HAP-1 (cell line): ENCODE results near the gene EXTL2.
"Not testable (repeated sequence)": the region's sequence is repeated elsewhere in the genome, so short reads cannot be mapped to it uniquely, and the experiment has no call there.

Experiments
- DNase-seq, 2 experiments: peaks; one replicate each; pipeline ENCODE4 v3.0.0-alpha.2; 2016 to 2020; ENCODE audit warnings: low spot score in 2 of 2
- H3K27me3 ChIP-seq: fragments of 250-450 bp; sonication (Bioruptor Pico); 2 replicates; pipeline ENCODE4 v1.5.1; 2020; ENCODE audit warnings: low read depth, mild to moderate bottlenecking, moderate library complexity
- H3K36me3 ChIP-seq: fragments of 250-450 bp; sonication (Bioruptor Pico); replicated peaks from 2 replicates; pipeline ENCODE4 v1.5.1; 2020; ENCODE audit warnings: mild to moderate bottlenecking
- H3K4me1 ChIP-seq: fragments of 250-450 bp; sonication (Bioruptor Pico); 2 replicates; pipeline ENCODE4 v1.5.1; 2020; ENCODE audit warnings: mild to moderate bottlenecking
- H3K4me3 ChIP-seq: fragments of 250-450 bp; sonication (Bioruptor Pico); 2 replicates; pipeline ENCODE4 v1.5.1; 2020; ENCODE audit warnings: mild to moderate bottlenecking, moderate library complexity
- H3K9me3 ChIP-seq: fragments of 250-450 bp; sonication (Bioruptor Pico); 2 replicates; pipeline ENCODE4 v1.5.1; 2020; ENCODE audit warnings: mild to moderate bottlenecking, moderate library complexity
- in situ Hi-C: fragments of 300-500 bp; cut with MboI; formaldehyde crosslinking; loops from 3 replicates; pipeline ENCODE4 v1.14.3; 2020; ENCODE audit warnings: low sequenced_read_pairs, inconsistent platforms, mixed read lengths

Gene EXTL2

GRCh38 chr1:100862591-100862990 lies 32.1 kb downstream of the EXTL2 start:
- Histone ChIP-seq H3K4me1 (peaks cover 13% of the 10 kb centered on the region), H3K36me3 (no peaks in the 10 kb centered on the region), H3K27me3 (no peaks in the 10 kb centered on the region), H3K4me3 (no peak overlapping the region), H3K9me3 (no peaks in the 10 kb centered on the region)
- in situ Hi-C loops = loop anchor here (10.0 kb wide), 2 partner anchors 248 to 398 kb away; no protein-coding TSS in a partner anchor
- DNase-seq = no peak

- H3K9me3 ChIP-seq = no peaks in the 10 kb centered on the region
- in situ Hi-C loops = loop anchor here (10.0 kb wide), 2 partner anchors 247 to 397 kb away; no protein-coding TSS in a partner anchor
- no peaks in the 10 kb centered on the region for H3K27me3 ChIP-seq
- H3K36me3 ChIP-seq = no peaks in the 10 kb centered on the region
- peaks cover 13% of the 10 kb centered on the region for H3K4me1 ChIP-seq
- H3K4me3 ChIP-seq = no peak overlapping the region
- DNase-seq = no peak
These were observed 33.3 kb downstream of the EXTL2 start for GRCh38 chr1:100861379-100861778.

- peak in 1 of 2 experiments; percentile 73 for DNase-seq
- no peaks in the 10 kb centered on the region for H3K36me3 ChIP-seq
- in situ Hi-C loops = loop anchor here (10.0 kb wide), 2 partner anchors 246 to 396 kb away; no protein-coding TSS in a partner anchor
- H3K4me1 ChIP-seq = peaks cover 10% of the 10 kb centered on the region
- H3K4me3 ChIP-seq = no peak overlapping the region
- no peaks in the 10 kb centered on the region for H3K27me3 ChIP-seq
- no peaks in the 10 kb centered on the region; the same call in 1 of the 2 replicates for H3K9me3 ChIP-seq
These were observed 34.1 kb downstream of the EXTL2 start for GRCh38 chr1:100860397-100860991.

DNA sequence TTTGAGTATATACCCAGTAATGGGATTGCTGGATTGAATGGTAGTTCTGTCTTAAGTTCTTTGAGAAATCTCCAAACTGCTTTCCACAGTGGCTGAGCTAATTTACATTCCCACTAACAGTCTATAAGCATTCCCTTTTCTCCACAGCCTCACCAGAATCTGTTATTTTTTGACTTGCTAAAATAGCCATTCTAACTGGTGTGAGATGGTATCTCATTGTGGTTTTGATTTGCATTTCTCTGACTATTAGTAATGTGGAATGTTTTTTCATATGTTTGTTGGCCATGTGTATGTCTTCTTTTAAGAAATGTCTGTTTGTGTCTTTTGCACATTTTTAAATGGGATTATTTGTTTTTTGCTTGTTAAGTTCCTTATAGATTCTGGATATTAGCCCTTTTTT lies 39.5 kb downstream of the EXTL2 start:
- H3K27me3 ChIP-seq, in situ Hi-C loops, DNase-seq, H3K36me3 ChIP-seq, H3K9me3 ChIP-seq, H3K4me3 ChIP-seq, H3K4me1 ChIP-seq: not testable (repeated sequence)

DNA sequence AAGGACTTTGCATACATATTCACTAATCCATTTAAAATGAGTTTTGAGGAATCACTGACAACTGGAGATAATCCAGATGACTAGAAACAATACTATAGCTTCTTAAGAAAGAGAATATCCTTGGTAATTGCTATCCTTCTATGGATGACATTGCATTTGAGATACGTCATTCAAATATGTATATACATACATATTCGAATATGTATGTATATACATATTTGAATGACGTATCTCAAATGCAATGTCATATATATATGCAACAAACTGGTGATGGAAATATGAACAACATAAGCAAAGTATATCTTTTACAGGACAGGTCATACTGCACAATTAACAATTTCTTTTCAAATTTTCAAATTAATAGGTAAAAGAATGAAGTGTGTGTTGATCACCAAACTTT lies 41.7 kb downstream of the EXTL2 start:
- Histone ChIP-seq H3K36me3 (no peaks in the 10 kb centered on the region), H3K4me3 (no peak overlapping the region), H3K27me3 (no peaks in the 10 kb centered on the region), H3K4me1 (peaks cover under 1% of the 10 kb centered on the region; the same call in 1 of the 2 replicates), H3K9me3 (no peaks in the 10 kb centered on the region; the same call in 1 of the 2 replicates)
- no peak for DNase-seq
- in situ Hi-C loops = no loop called here

GRCh38 chr1:100851726-100852125 lies 42.9 kb downstream of the EXTL2 start:
- in situ Hi-C loops = no loop called here
- Histone ChIP-seq H3K4me3 (no peak overlapping the region), H3K27me3 (no peaks in the 10 kb centered on the region), H3K9me3 (no peaks in the 10 kb centered on the region; the same call in 1 of the 2 replicates), H3K4me1 (peaks cover 2% of the 10 kb centered on the region; the same call in 1 of the 2 replicates), H3K36me3 (no peaks in the 10 kb centered on the region)
- DNase-seq = no peak

- in situ Hi-C loops = no loop called here
- no peak overlapping the region for H3K4me3 ChIP-seq
- no peaks in the 10 kb centered on the region for H3K36me3 ChIP-seq
- peak in 1 of 2 experiments; percentile 63 for DNase-seq
- no peaks in the 10 kb centered on the region for H3K27me3 ChIP-seq
- H3K4me1 ChIP-seq = peaks cover 2% of the 10 kb centered on the region; the same call in 1 of the 2 replicates
- H3K9me3 ChIP-seq = no peaks in the 10 kb centered on the region
These were observed 47.1 kb downstream of the EXTL2 start for GRCh38 chr1:100847361-100848082.

- H3K4me3 ChIP-seq, H3K27me3 ChIP-seq, in situ Hi-C loops, H3K9me3 ChIP-seq, DNase-seq, H3K36me3 ChIP-seq, H3K4me1 ChIP-seq: not testable (repeated sequence)
These were observed 51.5 kb downstream of the EXTL2 start for GRCh38 chr1:100843160-100843559.

GRCh38 chr1:100835866-100836842 lies 58.5 kb downstream of the EXTL2 start:
- H3K36me3 ChIP-seq = no peaks in the 10 kb centered on the region
- no peak for DNase-seq
- peaks cover 5% of the 10 kb centered on the region; the same call in 1 of the 2 replicates for H3K4me1 ChIP-seq
- H3K4me3 ChIP-seq = no peak overlapping the region
- no peaks in the 10 kb centered on the region for H3K27me3 ChIP-seq
- in situ Hi-C loops = no loop called here
- 0 out of 2 replicates have a peak, but pooled peaks cover 2% of the 10 kb centered on the region for H3K9me3 ChIP-seq

GRCh38 chr1:100834777-100835660 lies 59.6 kb downstream of the EXTL2 start:
- no peak overlapping the region for H3K4me3 ChIP-seq
- no peaks in the 10 kb centered on the region for H3K27me3 ChIP-seq
- no peaks in the 10 kb centered on the region for H3K36me3 ChIP-seq
- in situ Hi-C loops = no loop called here
- peak; percentile 19 to 26 for DNase-seq
- H3K9me3 ChIP-seq = no peaks in the 10 kb centered on the region
- peaks cover 5% of the 10 kb centered on the region; the same call in 1 of the 2 replicates for H3K4me1 ChIP-seq

DNA sequence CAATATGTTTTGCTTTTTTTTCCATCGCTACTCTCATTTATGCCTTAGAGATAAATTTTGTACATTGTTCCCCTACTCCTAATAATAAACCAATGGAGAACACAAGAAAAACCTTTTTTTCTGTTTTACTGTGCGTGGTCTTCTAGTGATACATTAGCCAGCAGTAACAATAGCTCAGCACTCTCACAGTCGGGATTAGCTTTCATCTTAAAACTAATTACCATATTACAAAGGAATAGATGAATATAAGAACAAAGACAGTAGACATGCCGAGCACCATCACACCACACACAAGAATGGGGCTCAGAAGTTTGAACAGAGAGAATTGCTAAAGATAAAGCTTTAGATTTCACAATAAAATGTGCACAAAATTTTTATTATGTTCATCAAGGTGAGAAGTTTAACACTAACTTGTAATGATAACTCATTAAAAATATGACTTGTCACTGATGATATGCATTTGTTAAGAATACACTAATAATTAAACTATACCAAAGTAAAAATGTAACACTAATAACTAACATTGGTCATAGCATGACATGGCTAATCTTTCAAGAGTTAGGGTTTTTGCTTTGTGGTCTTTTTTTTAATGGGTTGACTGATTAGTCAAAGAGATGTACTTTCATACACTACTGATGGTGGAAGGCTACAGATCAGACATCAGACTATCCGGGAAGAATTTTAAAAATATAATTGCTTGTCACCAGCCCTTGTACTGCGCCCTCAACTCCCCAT lies 61.8 kb downstream of the EXTL2 start:
- no peaks in the 10 kb centered on the region for H3K9me3 ChIP-seq
- DNase-seq = peak in 1 of 2 experiments; percentile 41
- peaks cover 5% of the 10 kb centered on the region; the same call in 1 of the 2 replicates for H3K4me1 ChIP-seq
- H3K36me3 ChIP-seq = no peaks in the 10 kb centered on the region
- H3K4me3 ChIP-seq = no peak overlapping the region
- no peaks in the 10 kb centered on the region for H3K27me3 ChIP-seq
- in situ Hi-C loops = no loop called here

GRCh38 chr1:100825666-100826065 lies 69.0 kb downstream of the EXTL2 start:
- not testable (repeated sequence) for H3K9me3 ChIP-seq

More at GRCh38 chr1:100825666-100826065, 69.0 kb downstream of the EXTL2 start:
- H3K36me3 ChIP-seq, H3K4me3 ChIP-seq, in situ Hi-C loops, DNase-seq, H3K4me1 ChIP-seq, H3K27me3 ChIP-seq: not testable (repeated sequence)
